H1 (cell line): Measurements from ENCODE around the gene PPARA. TPM values are rescaled to one million over a fixed set of nuclear protein-coding genes. Genes with fewer than 3 reads are reported as not detected.
A peak's percentile ranks its signal among the peaks of the same experiment; 100 is the strongest.

Experiments
- CTCF ChIA-PET: fragments of 300-600 bp; sonication (Branson Sonifier 250); formaldehyde crosslinking; loops from one replicate; lab custom pipeline; 2021; ENCODE audit not compliant: partially characterized antibody; lab: Charles Lee
- POLR2A ChIA-PET: fragments of 300-600 bp; sonication (Branson Sonifier 250); formaldehyde crosslinking; loops from one replicate; lab custom pipeline; 2021; ENCODE audit warnings: inconsistent platforms; ENCODE audit not compliant: partially characterized antibody; lab: Charles Lee
- DNase-seq, 2 experiments: peaks; one replicate each; pipeline versions ENCODE4 v3.0.0 to v3.0.0-alpha.2; 2010 to 2022; ENCODE audit warnings: low spot score in 2 of 2, low read depth in 1 of 2, mixed read lengths in 1 of 2
- FAIRE-seq: peaks from 2 replicates; lab custom pipeline; 2011; peaks lifted over from hg19 to GRCh38; lab: Jason Lieb, UNC
- H2AFZ ChIP-seq: 2 replicates; pipeline ENCODE4 v1.8.1; 2012; ENCODE audit warnings: low read length, inconsistent platforms
- H2AK5ac ChIP-seq: 2 replicates; pipeline ENCODE4 v1.6.1; 2013; ENCODE audit warnings: low read depth, low read length
- H2BK120ac ChIP-seq: replicated peaks from 2 replicates; pipeline ENCODE3; 2013; ENCODE audit warnings: low read depth, low read length, inconsistent platforms
- H2BK12ac ChIP-seq: 2 replicates; pipeline ENCODE4 v1.6.1; 2013; ENCODE audit warnings: low read depth, low read length
- H2BK15ac ChIP-seq: 2 replicates; pipeline ENCODE4 v1.6.1; 2013; ENCODE audit warnings: low read length
- H2BK20ac ChIP-seq: 2 replicates; pipeline ENCODE4 v1.6.1; 2013; ENCODE audit warnings: low read length
- H2BK5ac ChIP-seq: 2 replicates; pipeline ENCODE4 v1.6.1; 2013; ENCODE audit warnings: low read depth, low read length
- H3K14ac ChIP-seq: 2 replicates; pipeline ENCODE4 v1.6.1; 2013; ENCODE audit warnings: inconsistent platforms; ENCODE audit not compliant: insufficient read length
- H3K18ac ChIP-seq: 2 replicates; pipeline ENCODE4 v1.6.1; 2013; ENCODE audit warnings: low read length; ENCODE audit errors: extremely low read depth
- H3K23ac ChIP-seq: 2 replicates; pipeline ENCODE4 v1.6.1; 2013; ENCODE audit warnings: inconsistent platforms; ENCODE audit not compliant: insufficient read length
- H3K23me2 ChIP-seq: 2 replicates; pipeline ENCODE4 v1.6.1; 2013; ENCODE audit warnings: low read depth, low read length
- H3K27ac ChIP-seq: 2 replicates; pipeline ENCODE4 v1.6.1; 2011; ENCODE audit warnings: low read depth, low read length, inconsistent platforms
- H3K27me3 ChIP-seq, 4 experiments: replicated peaks in 1 of 4; 1 replicate in 1 of 4; 2 replicates in 3 of 4; pipeline versions ENCODE4 v1.6.1 to v1.8.1; 2011 to 2013; ENCODE audit warnings: low read length in 3 of 4, mild to moderate bottlenecking in 3 of 4, inconsistent platforms in 2 of 4, mixed read lengths in 2 of 4, moderate library complexity in 1 of 4; ENCODE audit not compliant: control insufficient read depth in 3 of 4, insufficient read depth in 3 of 4; ENCODE audit errors: extremely low read depth in 1 of 4
- H3K36me3 ChIP-seq, 4 experiments: 2 replicates each; pipeline versions ENCODE4 v1.6.1 to v1.8.1; 2011 to 2013; ENCODE audit warnings: mild to moderate bottlenecking in 4 of 4, low read length in 3 of 4, moderate library complexity in 2 of 4, control low read depth in 1 of 4, inconsistent platforms in 1 of 4; ENCODE audit not compliant: insufficient read depth in 4 of 4, control insufficient read depth in 2 of 4
- H3K4ac ChIP-seq: replicated peaks from 2 replicates; pipeline ENCODE3; 2013; ENCODE audit warnings: low read length, low read depth, mixed read lengths, inconsistent platforms; ENCODE audit not compliant: insufficient read length
- H3K4me1 ChIP-seq, 4 experiments: replicated peaks in 1 of 4; 1 replicate in 1 of 4; 2 replicates in 3 of 4; pipeline versions ENCODE4 v1.6.1 to v1.8.1; 2011 to 2013; ENCODE audit warnings: low read length in 3 of 4, inconsistent platforms in 2 of 4, mixed read lengths in 1 of 4; ENCODE audit not compliant: insufficient read depth in 4 of 4, control insufficient read depth in 3 of 4
- H3K4me2 ChIP-seq, 2 experiments: 2 replicates each; pipeline versions ENCODE4 v1.6.1 to v1.8.1; 2011 to 2013; ENCODE audit warnings: low read depth in 2 of 2, low read length in 2 of 2, control low read depth in 1 of 2, inconsistent platforms in 1 of 2, mild to moderate bottlenecking in 1 of 2; ENCODE audit not compliant: insufficient read depth in 1 of 2
- H3K4me3 ChIP-seq, 4 experiments: fragments of 200-600, 300-600 bp in 1 of 4; sonication (generic), shearing (Covaris generic), sonication (Bioruptor Twin) in 1 of 4; 2 replicates each; pipeline versions ENCODE4 v1.5.1 to v1.8.1; 2011 to 2016; ENCODE audit warnings: low read length in 4 of 4, low read depth in 3 of 4, control low read depth in 2 of 4, inconsistent platforms in 2 of 4, mild to moderate bottlenecking in 2 of 4, mixed read lengths in 1 of 4, moderate library complexity in 1 of 4; ENCODE audit not compliant: insufficient read depth in 2 of 4; ENCODE audit errors: extremely low read depth in 1 of 4
- H3K56ac ChIP-seq: replicated peaks from 2 replicates; pipeline ENCODE3; 2013; ENCODE audit warnings: low read depth, mild to moderate bottlenecking, mixed read lengths, low read length, inconsistent platforms; ENCODE audit not compliant: insufficient read length
- H3K79me1 ChIP-seq: 2 replicates; pipeline ENCODE4 v1.6.1; 2013; ENCODE audit warnings: low read depth, low read length, control low read depth
- H3K79me2 ChIP-seq, 2 experiments: 2 replicates each; pipeline versions ENCODE4 v1.6.1 to v1.8.1; 2012 to 2013; ENCODE audit warnings: low read length in 2 of 2, mild to moderate bottlenecking in 2 of 2, inconsistent platforms in 1 of 2; ENCODE audit not compliant: insufficient read depth in 2 of 2, control insufficient read depth in 1 of 2
- H3K9ac ChIP-seq, 4 experiments: replicated peaks in 1 of 4; 1 replicate in 1 of 4; 2 replicates in 3 of 4; pipeline versions ENCODE4 v1.6.1 to v1.8.1; 2011 to 2013; ENCODE audit warnings: low read depth in 3 of 4, low read length in 3 of 4, control low read depth in 2 of 4, mild to moderate bottlenecking in 2 of 4, moderate library complexity in 2 of 4, inconsistent platforms in 1 of 4; ENCODE audit errors: extremely low read depth in 1 of 4
- H3K9me3 ChIP-seq, 2 experiments: 2 replicates each; pipeline versions ENCODE4 v1.6.1 to v1.8.1; 2012 to 2013; ENCODE audit warnings: mild to moderate bottlenecking in 2 of 2, moderate library complexity in 2 of 2, control low read depth in 1 of 2, inconsistent platforms in 1 of 2, low read depth in 1 of 2, low read length in 1 of 2, mixed read lengths in 1 of 2; ENCODE audit not compliant: insufficient read depth in 2 of 2
- H4K20me1 ChIP-seq, 2 experiments: replicated peaks in 1 of 2; 2 replicates each; pipeline versions ENCODE3 to v1.8.1; 2011 to 2013; ENCODE audit warnings: inconsistent platforms in 2 of 2, low read length in 2 of 2, mild to moderate bottlenecking in 1 of 2; ENCODE audit not compliant: insufficient read depth in 2 of 2, control insufficient read depth in 1 of 2
- H4K5ac ChIP-seq: 2 replicates; pipeline ENCODE4 v1.6.1; 2013; ENCODE audit warnings: low read length, low read depth, mixed read lengths, inconsistent platforms; ENCODE audit not compliant: insufficient read length
- H4K8ac ChIP-seq: 2 replicates; pipeline ENCODE4 v1.8.0; 2013; ENCODE audit warnings: mild to moderate bottlenecking, moderate library complexity, low read length, inconsistent platforms; ENCODE audit not compliant: insufficient read depth; ENCODE audit errors: extremely low read depth
- H4K91ac ChIP-seq: replicated peaks from 2 replicates; pipeline ENCODE3; 2013; ENCODE audit warnings: low read length, mixed read lengths, inconsistent platforms; ENCODE audit not compliant: insufficient read length
- KDM1A ChIP-seq: fragments of 200-600, 300-600 bp; sonication (generic); IDR thresholded peaks from 2 replicates; pipeline ENCODE4 v1.7.1; 2016; ENCODE audit warnings: mild to moderate bottlenecking, low read length, borderline replicate concordance
- RNF2 ChIP-seq: fragments of 200-900, 300-1000 bp; sonication (generic); IDR thresholded peaks from 2 replicates; pipeline ENCODE4 v1.7.1; 2016; ENCODE audit warnings: borderline replicate concordance, low read depth, mild to moderate bottlenecking, antibody characterized with exemption, low read length; ENCODE audit not compliant: poor library complexity, severe bottlenecking; ENCODE audit errors: missing control alignments
- SIN3A ChIP-seq, 2 experiments: IDR thresholded peaks in 1 of 2; conservative IDR thresholded peaks in 1 of 2; 2 replicates each; pipeline ENCODE4 v1.6.1; 2011 to 2012; ENCODE audit warnings: low read length in 2 of 2, improper control_type of control experiment in 1 of 2, low read depth in 1 of 2, mild to moderate bottlenecking in 1 of 2
- SP4 ChIP-seq: IDR thresholded peaks from 2 replicates; pipeline ENCODE4 v1.6.1; 2012; ENCODE audit warnings: low read length, inconsistent platforms
- YY1 ChIP-seq: IDR thresholded peaks from 2 replicates; pipeline ENCODE4 v1.6.1; 2011; ENCODE audit warnings: low read depth, mild to moderate bottlenecking, low read length
- whole genome bisulfite sequencing, 2 experiments: shearing (Covaris generic) in 1 of 2; methylation state at CpG; one replicate each; pipeline versions ENCODE4 v1.1.6 to v1.1.7; 2013 to 2015; ENCODE audit warnings: low lambda C conversion rate in 2 of 2, mixed read lengths in 2 of 2, inconsistent platforms in 1 of 2, low coverage in 1 of 2, missing lambda C conversion rate in 1 of 2; ENCODE audit not compliant: insufficient replicate concordance in 2 of 2, insufficient coverage in 1 of 2, insufficient read length in 1 of 2; ENCODE audit errors: extremely low coverage in 1 of 2, missing lambda C conversion rate in 1 of 2; 5-methylcytosine and 5-hydroxymethylcytosine counted together
- polyA plus RNA-seq, 7 experiments: library from polyadenylated mRNA; depleted of rRNA in 3 of 7; stranded (reverse) in 5 of 7; unstranded in 2 of 7; fragments of >200 nt in 5 of 7; fragments of 200-250 nt in 2 of 7; gene quantifications; 1 replicate in 5 of 7; 2 replicates in 1 of 7; 4 replicates in 1 of 7; pipeline versions ENCODE4 v1.2.1 to v1.2.3, GENCODE V29; 2011 to 2013; ENCODE audit warnings: missing spikeins in 2 of 7, mixed read lengths in 2 of 7
- total RNA-seq: library from RNA; stranded (reverse); fragmentation: NEBNext Ultra II Directional; extraction: Animal tissue kit (Norgen Biotek cat#: 25700); gene quantifications from 2 replicates; pipeline ENCODE4 v1.2.1, GENCODE V29; 2021

PPARA gene
- total and polyA plus RNA-seq, 2 of the 8 experiments (the other 6 are each of a cell fraction or from before 2014, with no cell fraction given): 3.1 to 8.2 TPM

DNA sequence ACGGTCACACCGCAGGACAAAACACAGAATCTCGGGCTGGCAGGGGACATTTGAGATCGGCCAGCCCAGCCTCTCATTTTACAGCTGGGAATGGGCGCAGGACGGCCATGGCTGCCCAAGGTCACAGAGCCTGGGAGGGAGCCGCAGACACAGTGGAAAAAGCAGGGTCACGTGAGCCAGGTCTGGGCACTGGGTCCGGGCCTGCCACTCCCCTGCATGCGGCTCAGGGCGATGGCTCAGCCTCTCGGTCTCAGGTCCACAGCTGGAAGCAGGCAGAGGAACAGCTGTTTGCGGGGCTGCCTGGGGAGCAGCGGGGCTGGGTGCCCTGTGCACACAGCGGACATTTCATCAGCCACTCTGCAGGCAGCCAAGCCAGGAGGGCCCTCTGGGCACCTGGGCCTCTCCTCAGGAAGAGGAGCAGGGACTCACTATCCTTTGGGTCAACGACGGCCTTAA, 10.4 kb upstream of the PPARA start:
- no peak overlapping the region for H4K91ac ChIP-seq
- H3K56ac ChIP-seq: no peak overlapping the region
- no peak overlapping the region for H3K14ac ChIP-seq
- no peak overlapping the region for H3K4me2 ChIP-seq
- no peak overlapping the region for H2BK20ac ChIP-seq
- no peak overlapping the region for H2BK120ac ChIP-seq
- no peak overlapping the region for H3K4me3 ChIP-seq
- ChIA-PET CTCF (interaction anchor here (0.7 to 1.5 kb wide), 4 partner anchors 18 to 177 kb away, joined by 3 to 4 read pairs (median 4); partner anchors contain the start of gene PKDREJ), POLR2A (no interaction called here)
- no peak overlapping the region for H3K4ac ChIP-seq
- H2AFZ ChIP-seq: no peak overlapping the region
- H2BK15ac ChIP-seq: no peak overlapping the region
- no peaks in the 10 kb centered on the region for H3K79me2 ChIP-seq
- H4K20me1 ChIP-seq: peaks cover 0 to 3% of the 10 kb centered on the region in 2 experiments
- no peak for FAIRE-seq
- no peaks in the 10 kb centered on the region; a peak in 1 of 7 replicates for H3K4me1 ChIP-seq
- H3K27me3 ChIP-seq: no peaks in the 10 kb centered on the region
- no peak overlapping the region for H2BK5ac ChIP-seq
- no peaks in the 10 kb centered on the region for H3K36me3 ChIP-seq
- no peak overlapping the region for H3K27ac ChIP-seq
- H3K9ac ChIP-seq: no peak overlapping the region
- H4K8ac ChIP-seq: peak overlapping the region; percentile 57; the same call in 1 of the 2 replicates
- 94% methylated on average over 17 of the region's 17 CpGs; no CpG with 5 or more reads in 1 of the 2 experiments for WGBS, 2 experiments
- no peak overlapping the region; the same call in 1 of the 2 replicates for H3K18ac ChIP-seq
- no peaks in the 10 kb centered on the region for H3K79me1 ChIP-seq
- H4K5ac ChIP-seq: no peak overlapping the region
- H2BK12ac ChIP-seq: no peak overlapping the region
- no peaks in the 10 kb centered on the region for H3K23me2 ChIP-seq
- no peak overlapping the region for H2AK5ac ChIP-seq
- no peak for TF ChIP-seq KDM1A
- no peak for TF ChIP-seq YY1
- no peak for TF ChIP-seq RNF2
- no peak for TF ChIP-seq SP4
- no peak for TF ChIP-seq SIN3A (conservative IDR thresholded peaks at IDR 0.05 in 1 of 2, IDR thresholded peaks at IDR 0.05 in 1 of 2; ENCODE audit: low read depth in 1 of 2, low read length in 2 of 2)
- TF ChIP-seq, all 59 proteins: peak for 0
- no peak for DNase-seq
- H3K23ac ChIP-seq: no peak overlapping the region
- no peaks in the 10 kb centered on the region for H3K9me3 ChIP-seq
